Hippocampal formation (tissue), 2 donors: ENCODE data around the gene RPP21.

ENCODE experiments used
- DNase-seq, 2 donors: peaks; one replicate each; lab custom pipeline; 2025; lab: John Stamatoyannopoulos, UW

The RPP21 gene

GRCh38 chr6:30344868-30345671 is at the start of gene RPP21:
TSS of gene RPP21 (plus strand) at chr6:30345156. CDS start at chr6:30345172, 16 bp downstream.
- peak; percentile 78 to 83 for DNase-seq

DNA sequence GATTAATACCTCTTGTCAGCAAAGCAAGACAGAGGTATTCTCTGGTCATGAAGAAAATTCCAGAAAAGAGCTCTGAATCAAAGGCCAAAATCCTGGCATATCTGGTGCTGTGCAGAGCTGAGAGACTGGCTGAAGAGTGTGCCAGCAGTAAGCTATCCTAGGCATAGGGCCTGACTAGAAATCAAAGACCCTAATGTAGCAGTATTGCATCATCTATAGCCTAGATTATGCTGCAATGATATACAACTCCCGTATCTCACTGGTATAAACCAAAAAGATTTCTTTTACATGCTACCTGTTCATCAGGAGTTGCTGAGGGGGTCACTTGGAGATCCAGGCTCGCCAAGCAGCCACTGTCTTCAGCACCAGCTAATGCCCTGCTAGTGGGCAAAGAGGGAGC is 49.1 kb upstream of the RPP21 start:
- no peak for DNase-seq

DNA sequence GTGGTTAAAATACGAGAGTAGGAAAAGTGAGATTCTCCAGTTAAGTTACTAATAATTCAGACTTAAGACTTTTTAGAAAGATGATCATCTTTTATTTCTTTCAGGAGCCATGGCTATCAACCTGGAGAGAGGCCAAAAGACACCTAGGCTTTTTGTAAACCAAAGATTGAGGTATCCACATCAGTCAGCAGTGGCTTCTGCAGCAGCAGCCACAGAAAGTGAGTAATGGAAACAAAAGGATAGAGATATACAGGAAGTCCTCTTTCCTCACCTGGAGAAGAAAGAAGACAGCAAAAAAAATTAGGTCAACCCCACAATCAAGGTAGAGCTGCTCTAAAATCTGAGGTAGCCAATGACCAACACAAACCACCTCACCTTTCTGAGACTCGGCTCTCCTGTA is 41.0 kb upstream of the RPP21 start:
- no peak for DNase-seq

DNA sequence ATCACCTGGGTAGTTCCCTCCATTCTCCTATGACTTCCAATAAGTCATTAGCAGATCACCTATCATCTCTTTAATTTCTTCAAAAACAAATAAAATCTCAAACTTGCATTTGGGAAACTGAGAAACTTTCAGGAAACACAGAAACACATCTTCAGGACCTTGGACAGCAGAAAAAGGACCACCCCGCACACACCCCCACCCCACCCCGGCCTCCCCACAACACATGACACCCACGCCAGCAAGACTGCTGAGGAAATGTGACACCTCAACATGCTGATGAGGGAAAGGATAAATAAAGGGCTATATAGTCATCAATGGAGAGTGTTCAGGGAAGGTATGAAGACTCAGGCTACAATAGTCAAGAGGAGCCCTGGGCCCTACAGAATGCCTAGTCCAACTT is 33.9 kb upstream of the RPP21 start:
- DNase-seq: no peak

- DNase-seq: no peak
These were observed 33.3 kb upstream of the RPP21 start for GRCh38 chr6:30311671-30312070.

- no peak for DNase-seq
These were observed 32.7 kb upstream of the RPP21 start for GRCh38 chr6:30312266-30312665.

DNA sequence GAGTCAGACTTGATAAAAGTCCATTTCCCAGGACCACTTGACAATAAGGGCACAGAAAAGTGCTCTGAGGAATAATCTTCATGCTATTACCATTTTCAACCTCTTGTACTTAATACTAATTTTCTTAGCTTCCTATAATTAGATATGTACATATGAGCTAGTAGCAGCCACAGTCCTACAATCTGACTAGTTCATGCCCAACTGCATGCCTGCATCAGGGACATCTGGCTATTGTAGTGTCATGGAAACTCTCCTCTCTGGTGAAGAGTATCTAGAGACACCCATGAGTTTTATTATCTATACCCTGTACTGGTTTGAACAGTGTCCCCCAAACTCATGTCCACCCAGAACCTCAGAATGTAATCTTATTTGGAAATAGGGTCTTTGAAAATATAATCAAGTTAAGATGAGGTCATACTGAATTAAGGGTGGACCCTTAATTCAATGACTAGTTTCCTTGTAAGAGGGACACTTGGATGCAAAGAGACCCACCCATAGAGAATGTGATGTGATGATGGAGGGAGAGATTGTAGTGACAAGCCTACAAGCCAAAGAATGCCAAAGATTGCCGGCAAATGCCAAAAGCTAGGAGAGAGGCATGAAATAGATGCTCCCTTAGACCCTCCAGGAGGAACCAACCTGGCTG is 32.2 kb upstream of the RPP21 start:
- DNase-seq: no peak

- DNase-seq: no peak
These were observed 29.8 kb upstream of the RPP21 start for GRCh38 chr6:30315156-30315555.

DNA sequence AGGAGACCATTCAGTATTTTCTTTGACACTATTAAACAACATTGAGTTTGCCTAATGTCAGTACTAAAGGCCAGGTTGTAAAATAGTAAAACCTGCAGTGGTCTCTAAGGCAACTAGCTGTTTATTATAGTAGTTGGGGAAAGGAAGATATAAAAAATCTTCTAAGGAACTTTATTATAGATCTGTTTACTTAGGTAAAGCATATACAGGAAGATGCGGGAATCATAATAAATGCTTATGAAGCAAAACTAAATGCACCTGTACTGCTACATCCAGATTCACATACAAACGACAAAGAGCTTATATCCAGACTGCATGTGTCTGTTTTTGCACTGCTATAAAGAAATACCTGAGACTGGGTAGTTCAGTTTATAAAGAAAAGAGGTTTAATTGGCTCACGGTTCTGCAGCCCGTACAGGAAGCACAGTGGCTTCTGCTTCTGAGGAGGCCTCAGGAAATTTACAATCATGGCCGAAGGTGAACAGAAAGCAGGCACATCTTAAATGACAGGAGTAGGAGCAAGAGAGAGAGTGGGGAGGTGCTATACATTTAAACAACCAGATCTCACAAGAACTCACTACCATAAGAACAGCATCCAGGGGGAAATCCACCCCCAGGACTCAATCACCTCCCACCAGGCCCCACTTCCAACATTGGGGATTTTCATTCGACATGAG is 26.9 kb upstream of the RPP21 start:
- no peak for DNase-seq

DNA sequence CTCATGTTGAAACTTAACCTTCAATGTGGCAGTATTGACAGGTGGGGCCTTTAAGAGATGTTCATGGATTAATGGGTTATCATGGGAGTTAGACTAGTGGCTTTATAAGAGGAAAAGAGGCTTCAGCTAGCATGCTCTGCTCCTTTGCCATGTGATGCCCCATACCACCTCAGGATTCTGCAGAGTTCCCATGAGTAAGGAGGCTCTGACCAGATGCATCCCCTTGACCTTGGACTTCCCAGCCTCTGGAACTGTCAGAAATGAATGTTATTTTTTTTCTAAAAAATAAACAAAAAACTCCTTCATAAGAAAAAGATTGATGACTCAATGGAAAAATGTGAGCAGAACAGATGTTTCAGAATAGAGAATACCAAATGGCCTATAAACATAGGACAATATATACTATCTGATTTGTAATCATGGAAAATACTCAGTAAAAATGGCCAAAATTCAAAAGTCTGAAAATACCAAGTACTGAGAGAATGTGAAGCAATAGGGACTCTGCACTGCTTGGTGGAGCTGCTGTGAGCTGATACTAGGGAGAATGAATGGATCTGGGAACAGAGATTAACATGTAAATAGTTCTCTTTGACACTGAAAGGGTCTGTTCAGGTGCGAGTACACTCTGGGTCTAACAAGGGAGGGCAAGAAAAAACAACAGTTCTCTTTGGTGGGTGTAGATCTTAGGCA is 25.7 kb upstream of the RPP21 start:
- no peak for DNase-seq

DNA sequence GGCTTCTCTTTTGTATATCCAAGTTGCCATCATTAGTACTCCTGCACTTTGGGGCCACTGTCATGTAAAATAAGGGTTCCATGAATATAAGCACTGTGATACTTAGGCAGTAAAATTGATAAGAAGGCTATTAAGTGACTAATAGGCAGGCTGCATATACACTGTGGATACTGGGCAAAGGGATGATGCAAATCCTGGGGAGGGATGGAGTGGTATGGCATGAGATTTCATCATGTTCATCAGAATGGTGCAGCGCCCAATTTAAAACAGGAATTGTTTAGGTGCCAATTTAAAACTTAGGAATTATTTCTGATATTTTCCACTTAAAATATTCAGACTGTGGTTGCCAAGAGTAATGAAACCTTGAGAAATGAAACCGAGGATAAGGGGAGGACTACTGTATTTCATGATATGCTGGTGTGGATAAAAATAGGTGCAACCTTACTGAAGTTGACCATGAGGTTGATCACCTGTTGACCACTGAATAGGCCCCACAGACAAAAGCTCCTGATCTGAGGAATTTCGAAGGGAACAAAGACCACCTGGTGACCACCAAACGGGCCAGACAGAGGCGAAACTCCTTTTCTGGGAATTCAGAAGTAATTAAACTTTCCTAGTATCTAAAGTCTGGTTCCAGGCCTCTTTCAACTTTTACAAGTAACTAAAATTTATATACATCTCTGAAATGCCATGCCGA is 23.1 kb upstream of the RPP21 start:
- no peak for DNase-seq

DNA sequence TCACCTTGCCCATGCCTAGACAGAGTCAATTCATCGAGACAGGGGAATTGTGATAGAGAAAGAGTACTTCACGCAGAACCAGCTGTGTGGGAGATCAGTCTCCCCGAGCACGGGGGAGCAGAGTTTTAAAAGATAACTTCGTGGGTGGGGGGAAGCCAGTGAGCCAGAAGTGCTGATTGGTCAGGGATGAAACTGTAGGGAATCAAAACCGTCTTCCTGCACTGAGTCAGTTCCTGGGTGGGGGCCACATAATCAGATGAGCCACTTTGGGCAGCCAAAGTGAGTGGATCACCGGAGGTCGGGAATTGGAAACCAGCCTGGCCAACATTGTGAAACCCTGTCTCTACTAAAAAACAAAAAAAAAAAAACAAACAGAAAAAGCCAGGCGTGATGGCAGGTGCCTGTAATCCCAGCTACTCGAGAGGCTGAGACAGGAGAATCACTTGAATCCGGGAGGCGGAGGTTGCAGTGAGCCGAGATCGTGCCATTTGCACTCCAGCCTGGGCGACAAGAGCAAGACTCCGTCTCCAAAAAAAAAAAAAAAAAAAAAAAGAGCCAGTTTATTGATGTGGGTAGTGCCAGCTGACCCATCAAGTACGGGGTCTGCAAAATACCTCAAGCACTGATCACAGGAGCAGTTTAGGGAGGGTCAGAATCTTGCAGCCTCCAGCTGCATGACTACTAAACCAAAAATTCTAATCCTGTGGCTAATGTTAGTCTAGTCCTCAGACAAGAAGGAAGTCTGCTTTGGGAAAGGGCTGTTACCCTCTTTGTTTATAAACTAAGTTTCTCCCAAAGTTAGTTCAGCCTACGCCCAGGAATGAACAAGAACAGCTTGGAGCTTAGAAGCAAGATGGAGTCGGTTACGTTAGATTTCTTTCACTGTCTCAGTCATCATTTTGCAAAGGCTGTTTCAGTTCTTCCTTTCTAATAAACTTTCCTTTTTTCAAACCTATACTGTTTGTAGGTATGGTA is 22.1 kb upstream of the RPP21 start:
- DNase-seq: no peak

DNA sequence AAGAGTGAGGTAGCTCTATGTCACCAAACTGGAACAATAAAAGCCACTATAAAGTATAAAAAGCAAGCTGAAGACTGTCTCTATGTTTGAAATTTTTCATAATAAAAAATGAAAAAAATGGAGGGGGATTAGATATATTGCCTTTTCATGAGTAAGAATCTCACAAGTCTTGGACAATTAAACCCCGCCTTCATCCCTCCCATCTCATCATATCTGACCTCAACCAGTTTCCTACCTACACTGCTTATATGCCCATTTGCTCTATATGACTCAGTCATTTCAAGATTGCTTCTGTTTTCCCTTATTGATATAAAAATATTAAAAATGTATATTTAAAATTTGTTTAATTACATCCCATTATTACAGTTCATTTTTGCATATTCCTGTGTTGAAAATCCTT is 21.1 kb upstream of the RPP21 start:
- no peak for DNase-seq

GRCh38 chr6:30325150-30325872 is 19.6 kb upstream of the RPP21 start:
- DNase-seq: no peak

- DNase-seq: peak in 1 of 2 donors; percentile 75
These were observed 19.0 kb upstream of the RPP21 start for GRCh38 chr6:30325873-30326525.

- DNase-seq: peak; percentile 84 to 91
These were observed 18.3 kb upstream of the RPP21 start, which contains the start of gene TRIM39 for GRCh38 chr6:30326526-30327231. TSS of gene TRIM39 (plus strand) at chr6:30326927. CDS start at chr6:30329318, 2,391 bp downstream.

GRCh38 chr6:30327232-30327746 is 17.7 kb upstream of the RPP21 start:
- DNase-seq: no peak

DNA sequence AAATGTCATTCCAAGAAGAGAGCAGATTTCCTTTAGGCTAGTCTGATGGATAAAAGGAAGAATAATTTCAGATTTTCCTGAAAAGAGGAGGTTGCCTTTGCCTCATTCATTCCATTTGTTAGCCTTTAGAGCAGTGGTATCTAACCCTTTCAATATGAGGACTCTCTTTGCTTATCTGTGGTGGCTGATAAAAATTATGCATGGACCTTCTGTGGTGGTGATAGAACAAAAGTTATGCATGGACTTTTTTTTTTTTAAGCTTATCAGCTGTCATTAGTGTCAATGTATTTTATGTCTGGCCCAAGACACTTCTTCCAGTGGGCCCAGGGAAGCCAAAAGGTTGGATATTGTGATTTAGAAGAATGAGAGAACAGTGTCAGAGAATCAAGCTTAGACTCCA is 16.6 kb upstream of the RPP21 start:
- DNase-seq: no peak
